LNCAP (cell line): ENCODE results near the gene LACTB.

Experiments
- CTCF ChIP-seq: fragments of 450-650 bp; IDR thresholded peaks from 2 replicates; pipeline ENCODE4 v1.5.1; 2017; ENCODE audit warnings: mild to moderate bottlenecking

The LACTB gene

GRCh38 chr15:63122002-63122875 is 578 bp downstream of the LACTB start:
- TF ChIP-seq CTCF: no peak; the same call in 1 of the 2 replicates

- TF ChIP-seq CTCF: no peak
Measured at GRCh38 chr15:63124506-63124905, 2.8 kb downstream of the LACTB start.

GRCh38 chr15:63126726-63127125 is 5.1 kb downstream of the LACTB start:
- no peak for TF ChIP-seq CTCF

GRCh38 chr15:63133786-63134185 is 12.1 kb downstream of the LACTB start:
- no peak for TF ChIP-seq CTCF

GRCh38 chr15:63134245-63134985 is 12.8 kb downstream of the LACTB start:
- TF ChIP-seq CTCF: no peak

GRCh38 chr15:63135281-63135680 is 13.6 kb downstream of the LACTB start:
- no peak for TF ChIP-seq CTCF

- TF ChIP-seq CTCF: no peak
Measured at GRCh38 chr15:63135804-63136203, 14.1 kb downstream of the LACTB start.
